Measurements from ENCODE around the gene FRG1.
"Not testable (repeated sequence)": the region's sequence is repeated elsewhere in the genome, so short reads cannot be mapped to it uniquely, and the experiment has no call there.

Gene FRG1

GRCh38 chr4:189940178-189941004 is at the start of gene FRG1:
FRG1 (plus strand) TSS chr4:189940872; CDS start chr4:189941010, 138 bp downstream.
- no peak for DNase-seq

GRCh38 chr4:189897667-189898066 is 43.0 kb upstream of the FRG1 start:
- no peak for DNase-seq

GRCh38 chr4:189899481-189900015 is 41.1 kb upstream of the FRG1 start:
- DNase-seq, result not testable (repeated sequence)

GRCh38 chr4:189904420-189905027 is 36.1 kb upstream of the FRG1 start:
- not testable (repeated sequence) for DNase-seq

- DNase-seq, result no peak
These were observed 28.5 kb upstream of the FRG1 start for GRCh38 chr4:189912170-189912569.

- DNase-seq, result no peak
These were observed 23.3 kb upstream of the FRG1 start for GRCh38 chr4:189917161-189917891.

- DNase-seq, result no peak
These were observed 19.6 kb upstream of the FRG1 start for GRCh38 chr4:189921058-189921457.

GRCh38 chr4:189926742-189927141 is 13.9 kb upstream of the FRG1 start:
- DNase-seq, result not testable (repeated sequence)

GRCh38 chr4:189941005-189941450 is 356 bp downstream of the FRG1 start:
- DNase-seq, result no peak

GRCh38 chr4:189942412-189942811 is 1.7 kb downstream of the FRG1 start:
- DNase-seq, result not testable (repeated sequence)

GRCh38 chr4:189944077-189944476 is 3.4 kb downstream of the FRG1 start:
- not testable (repeated sequence) for DNase-seq

GRCh38 chr4:189946906-189947305 is 6.2 kb downstream of the FRG1 start:
- not testable (repeated sequence) for DNase-seq

- DNase-seq, result not testable (repeated sequence)
These were observed 7.8 kb downstream of the FRG1 start for GRCh38 chr4:189948486-189948885.

GRCh38 chr4:189969291-189969690 is 28.6 kb downstream of the FRG1 start:
- DNase-seq, result not testable (repeated sequence)

GRCh38 chr4:189973646-189974045 is 33.0 kb downstream of the FRG1 start:
- DNase-seq, result no peak

GRCh38 chr4:189974056-189974455 is 33.4 kb downstream of the FRG1 start:
- no peak for DNase-seq

GRCh38 chr4:189979196-189980047 is 38.8 kb downstream of the FRG1 start:
- no peak for DNase-seq

- DNase-seq, result not testable (repeated sequence)
These were observed 39.6 kb downstream of the FRG1 start for GRCh38 chr4:189980292-189980691.

GRCh38 chr4:189981970-189982369 is 41.3 kb downstream of the FRG1 start:
- no peak for DNase-seq

- not testable (repeated sequence) for DNase-seq
These were observed 43.3 kb downstream of the FRG1 start for GRCh38 chr4:189983916-189984526.

- not testable (repeated sequence) for DNase-seq
These were observed 44.0 kb downstream of the FRG1 start for GRCh38 chr4:189984661-189985060.
